HL-60 (cell line): ENCODE measurements around the gene SPRYD4.
"Not testable (repeated sequence)": the region's sequence is repeated elsewhere in the genome, so short reads cannot be mapped to it uniquely, and the experiment has no call there.

Experiments used
- DNase-seq, 2 experiments: peaks; one replicate each; pipeline ENCODE4 v3.0.0-alpha.2; 2010 to 2020; ENCODE audit warnings: low read depth in 1 of 2, low spot score in 1 of 2
- H3K27ac ChIP-seq: fragments of 250-450 bp; sonication (Bioruptor Pico); replicated peaks from 2 replicates; pipeline ENCODE4 v1.5.1; 2020; ENCODE audit warnings: mild to moderate bottlenecking, moderate library complexity
- H3K27me3 ChIP-seq: fragments of 250-450 bp; sonication (Bioruptor Pico); 2 replicates; pipeline ENCODE4 v1.5.1; 2021; ENCODE audit warnings: mild to moderate bottlenecking, moderate library complexity; ENCODE audit not compliant: insufficient read depth, poor library complexity, severe bottlenecking
- H3K4me3 ChIP-seq: replicated peaks from 2 replicates; pipeline ENCODE4 v1.5.1; 2011; ENCODE audit warnings: mild to moderate bottlenecking, control low read depth, low read length; ENCODE audit not compliant: insufficient read depth
- GABPA ChIP-seq: IDR thresholded peaks from 2 replicates; pipeline ENCODE4 v1.6.1; 2012; ENCODE audit warnings: low read depth
- POLR2AphosphoS5 ChIP-seq: IDR thresholded peaks from 2 replicates; pipeline ENCODE4 v1.6.1; 2012; ENCODE audit warnings: low read depth
- SPI1 ChIP-seq: IDR thresholded peaks from 2 replicates; pipeline ENCODE4 v1.6.1; 2012; ENCODE audit warnings: low read depth, mild to moderate bottlenecking, borderline replicate concordance
- TF ChIP-seq, protein P1 (sequence below): IDR thresholded peaks from one replicate; pipeline ENCODE4 v1.5.1; 2011; ENCODE audit warnings: low read length, control low read depth, inconsistent platforms; ENCODE audit not compliant: insufficient read depth
- TF ChIP-seq, protein P2 (sequence below): IDR thresholded peaks from 2 replicates; pipeline ENCODE4 v1.6.1; 2012; ENCODE audit warnings: low read depth; ENCODE audit not compliant: insufficient replicate concordance

Gene SPRYD4

DNA sequence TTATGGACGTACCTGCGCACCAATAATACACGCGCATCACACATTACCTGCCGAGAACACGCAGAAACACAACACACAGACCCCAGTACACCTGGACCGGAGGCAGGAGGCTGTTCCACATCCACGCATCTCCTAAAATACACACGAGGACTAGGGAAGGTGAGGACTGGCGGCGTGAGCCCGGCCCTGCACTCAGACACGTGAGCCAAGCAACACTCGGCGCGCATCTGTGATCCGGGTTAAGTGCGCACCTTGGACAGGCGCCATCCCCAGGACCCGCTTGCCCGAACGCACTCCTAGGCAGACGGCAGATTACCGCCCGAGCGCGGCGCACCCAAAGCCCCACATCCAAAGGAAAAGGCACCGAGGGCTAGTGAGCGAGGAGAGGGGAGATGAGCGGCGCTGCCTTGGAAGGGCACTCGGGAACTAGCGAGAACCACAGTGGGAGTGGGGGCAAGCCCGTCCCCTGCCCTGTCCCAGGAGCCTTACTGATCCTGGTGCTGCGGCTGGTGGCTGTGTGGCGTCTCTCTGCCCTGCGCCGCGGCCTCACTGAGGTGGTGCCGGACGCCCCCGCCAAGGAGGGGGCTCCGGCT lies 19.2 kb downstream of the SPRYD4 start:
- DNase-seq = no peak
- H3K27ac ChIP-seq = no peak overlapping the region
- TF ChIP-seq POLR2AphosphoS5 = no peak
- TF ChIP-seq, protein P1, sequence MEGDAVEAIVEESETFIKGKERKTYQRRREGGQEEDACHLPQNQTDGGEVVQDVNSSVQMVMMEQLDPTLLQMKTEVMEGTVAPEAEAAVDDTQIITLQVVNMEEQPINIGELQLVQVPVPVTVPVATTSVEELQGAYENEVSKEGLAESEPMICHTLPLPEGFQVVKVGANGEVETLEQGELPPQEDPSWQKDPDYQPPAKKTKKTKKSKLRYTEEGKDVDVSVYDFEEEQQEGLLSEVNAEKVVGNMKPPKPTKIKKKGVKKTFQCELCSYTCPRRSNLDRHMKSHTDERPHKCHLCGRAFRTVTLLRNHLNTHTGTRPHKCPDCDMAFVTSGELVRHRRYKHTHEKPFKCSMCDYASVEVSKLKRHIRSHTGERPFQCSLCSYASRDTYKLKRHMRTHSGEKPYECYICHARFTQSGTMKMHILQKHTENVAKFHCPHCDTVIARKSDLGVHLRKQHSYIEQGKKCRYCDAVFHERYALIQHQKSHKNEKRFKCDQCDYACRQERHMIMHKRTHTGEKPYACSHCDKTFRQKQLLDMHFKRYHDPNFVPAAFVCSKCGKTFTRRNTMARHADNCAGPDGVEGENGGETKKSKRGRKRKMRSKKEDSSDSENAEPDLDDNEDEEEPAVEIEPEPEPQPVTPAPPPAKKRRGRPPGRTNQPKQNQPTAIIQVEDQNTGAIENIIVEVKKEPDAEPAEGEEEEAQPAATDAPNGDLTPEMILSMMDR = no peak
- peak overlapping the region; percentile 23 for H3K4me3 ChIP-seq
- H3K27me3 ChIP-seq = peaks cover 33% of the 10 kb centered on the region

DNA sequence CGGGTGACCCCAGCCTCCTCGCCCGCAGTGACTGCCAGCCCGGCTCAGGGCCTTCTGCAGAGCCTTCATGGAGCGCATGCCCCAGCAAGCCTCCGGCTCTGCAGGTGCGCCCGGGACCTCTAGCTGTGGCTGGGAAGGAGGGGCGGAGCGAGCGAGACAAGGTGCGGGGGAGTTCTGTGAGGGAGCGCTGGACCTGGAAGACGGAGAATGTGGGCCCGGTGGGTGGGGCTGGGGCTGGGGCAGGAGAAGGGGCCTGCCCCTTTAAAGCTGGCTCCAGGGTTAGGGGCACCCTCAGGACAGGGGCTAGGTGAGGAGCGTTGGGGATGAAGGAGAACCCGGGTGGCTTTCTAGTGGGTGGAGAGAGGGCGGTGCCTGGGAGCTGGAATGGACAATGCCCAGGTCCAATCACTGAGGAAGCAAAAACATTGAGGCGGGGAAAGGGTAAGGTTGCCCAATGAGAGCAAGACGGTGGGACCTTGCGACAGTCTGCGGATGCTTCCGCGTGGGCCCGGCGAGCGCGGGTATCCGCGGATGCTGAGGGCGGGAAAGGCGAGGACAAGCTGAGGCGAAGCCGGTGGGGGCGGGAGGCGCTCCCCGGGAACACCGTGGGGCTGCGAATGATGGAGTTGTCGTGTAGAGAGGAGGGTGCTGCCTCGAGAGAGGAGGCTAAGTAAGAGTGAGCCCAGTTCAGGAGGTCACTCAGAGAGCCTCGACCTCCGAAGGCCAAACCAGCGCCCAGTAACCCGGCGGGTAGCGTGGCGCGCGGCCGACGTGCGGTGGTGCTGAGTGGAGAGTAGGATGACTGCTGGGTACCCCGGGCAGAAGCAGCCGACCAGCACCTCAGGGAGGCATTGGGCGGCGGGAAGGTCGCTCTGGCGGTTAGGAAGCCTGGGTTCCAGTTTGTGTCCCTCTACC lies 19.9 kb downstream of the SPRYD4 start, which contains the start of gene GLS2:
Gene GLS2, minus strand, starts transcription at position 121 of the 915 bp plus-strand sequence. Its CDS starts 43 bp downstream, at position 78.
- peaks cover 36% of the 10 kb centered on the region for H3K27me3 ChIP-seq
- TF ChIP-seq, protein P1 = no peak
- no peak for TF ChIP-seq POLR2AphosphoS5
- TF ChIP-seq GABPA = no peak
- TF ChIP-seq, protein P2, sequence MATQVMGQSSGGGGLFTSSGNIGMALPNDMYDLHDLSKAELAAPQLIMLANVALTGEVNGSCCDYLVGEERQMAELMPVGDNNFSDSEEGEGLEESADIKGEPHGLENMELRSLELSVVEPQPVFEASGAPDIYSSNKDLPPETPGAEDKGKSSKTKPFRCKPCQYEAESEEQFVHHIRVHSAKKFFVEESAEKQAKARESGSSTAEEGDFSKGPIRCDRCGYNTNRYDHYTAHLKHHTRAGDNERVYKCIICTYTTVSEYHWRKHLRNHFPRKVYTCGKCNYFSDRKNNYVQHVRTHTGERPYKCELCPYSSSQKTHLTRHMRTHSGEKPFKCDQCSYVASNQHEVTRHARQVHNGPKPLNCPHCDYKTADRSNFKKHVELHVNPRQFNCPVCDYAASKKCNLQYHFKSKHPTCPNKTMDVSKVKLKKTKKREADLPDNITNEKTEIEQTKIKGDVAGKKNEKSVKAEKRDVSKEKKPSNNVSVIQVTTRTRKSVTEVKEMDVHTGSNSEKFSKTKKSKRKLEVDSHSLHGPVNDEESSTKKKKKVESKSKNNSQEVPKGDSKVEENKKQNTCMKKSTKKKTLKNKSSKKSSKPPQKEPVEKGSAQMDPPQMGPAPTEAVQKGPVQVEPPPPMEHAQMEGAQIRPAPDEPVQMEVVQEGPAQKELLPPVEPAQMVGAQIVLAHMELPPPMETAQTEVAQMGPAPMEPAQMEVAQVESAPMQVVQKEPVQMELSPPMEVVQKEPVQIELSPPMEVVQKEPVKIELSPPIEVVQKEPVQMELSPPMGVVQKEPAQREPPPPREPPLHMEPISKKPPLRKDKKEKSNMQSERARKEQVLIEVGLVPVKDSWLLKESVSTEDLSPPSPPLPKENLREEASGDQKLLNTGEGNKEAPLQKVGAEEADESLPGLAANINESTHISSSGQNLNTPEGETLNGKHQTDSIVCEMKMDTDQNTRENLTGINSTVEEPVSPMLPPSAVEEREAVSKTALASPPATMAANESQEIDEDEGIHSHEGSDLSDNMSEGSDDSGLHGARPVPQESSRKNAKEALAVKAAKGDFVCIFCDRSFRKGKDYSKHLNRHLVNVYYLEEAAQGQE = no peak
- no peak for TF ChIP-seq SPI1
- no peak within 1 kb of the TSS for H3K27ac ChIP-seq
- H3K4me3 ChIP-seq = peak within 1 kb of the TSS; percentile 23
- peak; percentile 44 to 63 for DNase-seq

DNA sequence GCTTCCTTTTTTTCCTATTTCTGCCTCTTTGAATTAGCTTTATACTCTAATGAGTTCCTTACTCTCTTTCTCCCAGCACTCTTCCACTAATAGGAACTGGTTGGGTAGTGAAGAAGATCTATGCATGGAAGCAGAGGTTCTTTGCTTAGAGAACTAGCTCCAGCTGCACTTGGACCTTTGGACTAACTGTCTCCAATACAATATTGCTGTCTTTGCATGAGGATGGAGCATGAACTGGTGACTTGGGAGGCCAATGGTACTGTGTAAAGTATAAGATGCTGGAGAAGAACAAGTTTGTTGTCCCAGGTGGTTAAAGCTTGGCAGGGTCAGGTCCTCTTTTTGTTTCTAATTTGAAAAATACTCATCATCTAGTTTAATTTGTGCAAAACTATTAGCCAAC lies 22.0 kb downstream of the SPRYD4 start:
- no peak for DNase-seq
- no peak for TF ChIP-seq POLR2AphosphoS5
- no peak for TF ChIP-seq SPI1
- TF ChIP-seq, protein P1 = no peak
- TF ChIP-seq, protein P2 = no peak
- TF ChIP-seq GABPA = no peak
- H3K4me3 ChIP-seq = no peak overlapping the region
- peaks cover 36% of the 10 kb centered on the region for H3K27me3 ChIP-seq
- no peak overlapping the region for H3K27ac ChIP-seq

DNA sequence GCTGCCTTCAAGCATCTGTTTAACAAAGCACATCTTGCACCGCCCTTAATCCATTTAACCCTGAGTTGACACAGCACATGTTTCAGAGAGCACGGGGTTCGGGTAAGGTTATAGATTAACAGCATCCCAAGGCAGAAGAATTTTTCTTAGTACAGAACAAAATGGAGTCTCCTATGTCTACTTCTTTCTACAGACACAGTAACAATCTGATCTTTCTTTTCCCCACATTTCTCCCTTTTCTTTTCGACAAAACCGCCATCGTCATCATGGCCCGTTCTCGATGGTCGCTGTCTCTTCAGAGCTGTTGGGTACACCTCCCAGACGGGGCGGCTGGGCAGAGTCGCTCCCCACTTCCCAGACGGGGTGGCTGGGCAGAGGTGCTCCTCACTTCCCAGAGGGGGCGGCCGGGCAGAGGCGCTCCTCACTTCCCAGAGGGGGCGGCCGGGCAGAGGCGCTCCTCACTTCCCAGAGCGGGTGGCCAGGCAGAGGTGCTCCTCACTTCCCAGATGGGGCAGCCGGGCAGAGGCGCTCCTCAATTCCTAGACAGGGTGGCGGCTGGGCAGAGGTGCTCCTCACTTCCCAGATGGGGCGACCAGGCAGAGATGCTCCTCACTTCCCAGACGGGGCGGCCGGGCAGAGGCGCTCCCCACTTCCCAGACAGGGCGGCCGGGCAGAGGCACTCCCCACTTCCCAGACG lies 25.2 kb downstream of the SPRYD4 start:
- not testable (repeated sequence) for DNase-seq, H3K4me3 ChIP-seq, H3K27ac ChIP-seq
- H3K27me3 ChIP-seq = peaks cover 17% of the 10 kb centered on the region

DNA sequence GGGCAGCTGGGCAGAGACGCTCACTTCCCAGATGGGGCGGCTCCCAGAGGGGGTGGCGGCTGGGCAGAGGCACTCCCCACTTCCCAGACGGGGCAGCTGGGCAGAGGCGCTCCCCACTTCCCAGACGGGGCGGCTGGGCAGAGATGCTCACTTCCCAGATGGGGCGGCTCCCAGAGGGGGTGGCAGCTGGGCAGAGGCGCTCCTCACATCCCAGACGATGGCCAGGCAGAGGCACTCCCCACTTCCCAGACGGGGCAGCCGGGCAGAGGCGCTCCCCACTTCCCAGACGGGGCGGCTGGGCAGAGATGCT lies 25.7 kb downstream of the SPRYD4 start:
- DNase-seq, H3K27ac ChIP-seq, H3K4me3 ChIP-seq: not testable (repeated sequence)
- H3K27me3 ChIP-seq = peaks cover 12% of the 10 kb centered on the region

DNA sequence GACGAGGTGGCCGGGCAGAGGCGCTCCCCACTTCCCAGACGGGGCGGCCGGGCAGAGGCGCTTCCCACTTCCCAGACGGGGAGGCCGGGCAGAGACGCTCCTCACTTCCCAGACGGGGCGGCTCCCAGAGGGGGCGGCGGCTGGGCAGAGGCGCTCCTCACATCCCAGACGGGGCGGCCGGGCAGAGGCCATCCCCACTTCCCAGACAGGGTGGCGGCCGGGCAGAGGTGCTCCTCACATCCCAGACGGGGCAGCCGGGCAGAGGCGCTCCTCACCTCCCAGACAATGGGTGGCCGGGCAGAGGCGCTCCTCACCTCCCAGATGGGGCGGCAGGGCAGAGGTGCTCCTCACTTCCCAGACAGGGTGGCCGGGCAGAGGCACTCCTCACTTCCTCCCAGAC lies 26.1 kb downstream of the SPRYD4 start:
- H3K27ac ChIP-seq, DNase-seq, H3K4me3 ChIP-seq, H3K27me3 ChIP-seq: not testable (repeated sequence)

DNA sequence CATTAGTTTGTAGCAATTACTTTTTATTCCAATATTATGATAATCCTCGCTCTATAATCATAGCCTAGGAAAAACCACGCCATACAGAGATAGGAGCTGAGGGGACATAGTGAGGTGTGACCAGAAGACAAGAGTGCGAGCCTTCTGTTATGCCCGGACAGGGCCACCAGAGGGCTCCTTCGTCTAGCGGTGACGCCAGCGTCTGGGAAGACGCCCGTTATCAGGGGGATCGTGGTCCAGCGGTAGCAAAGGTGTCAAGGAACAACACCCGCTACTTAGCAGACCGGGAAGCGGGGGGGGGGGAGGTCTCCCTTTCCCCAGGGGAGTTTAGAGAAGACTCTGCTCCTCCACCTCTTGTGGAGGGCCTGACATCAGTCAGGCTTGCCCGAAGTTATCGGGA lies 28.3 kb downstream of the SPRYD4 start:
- H3K27me3 ChIP-seq, H3K27ac ChIP-seq: not testable (repeated sequence)
- 0 out of 2 replicates have a peak overlapping the region, but pooled peaks have one; percentile 12 for H3K4me3 ChIP-seq
- DNase-seq = peak in 1 of 2 experiments; percentile 59
